Activated CD8-positive, alpha-beta memory T cell treated with anti-CD3 and anti-CD28 coated beads for 36 hours (primary cell): ENCODE measurements around the gene F3. TPM values are rescaled to one million over a fixed set of nuclear protein-coding genes. Genes with fewer than 3 reads are reported as not detected.

Experiments
- CTCF ChIA-PET: fragments of 350-600 bp; sonication (Branson Sonifier 250); formaldehyde crosslinking; loops from one replicate; lab custom pipeline; 2021; ENCODE audit warnings: antibody characterized with exemption; lab: Charles Lee
- POLR2A ChIA-PET: fragments of 350-600 bp; sonication (Branson Sonifier 250); formaldehyde crosslinking; loops from one replicate; lab custom pipeline; 2021; ENCODE audit warnings: antibody characterized with exemption; lab: Charles Lee
- total RNA-seq, 2 experiments: library from RNA; stranded (reverse); gene quantifications; one replicate each; pipeline ENCODE4 v1.2.3, GENCODE V29; 2021

Gene F3
- total RNA-seq, 2 experiments from 2014 or later = 0.30 TPM; not detected in 1

- CTCF ChIA-PET = interaction anchor here (1.0 kb wide), 1 partner anchor 68 kb away, joined by 3 read pairs; no protein-coding TSS in a partner anchor
- POLR2A ChIA-PET = no interaction called here
Observed at GRCh38 chr1:94554580-94554979, 13.0 kb upstream of the F3 start.

GRCh38 chr1:94553931-94554330, 12.4 kb upstream of the F3 start:
- POLR2A ChIA-PET = no interaction called here
- CTCF ChIA-PET = interaction anchor here (1.0 kb wide), 1 partner anchor 67 kb away, joined by 3 read pairs; no protein-coding TSS in a partner anchor

- ChIA-PET POLR2A (no interaction called here), CTCF (no interaction called here)
Observed at GRCh38 chr1:94553323-94553730, 11.8 kb upstream of the F3 start.

- CTCF ChIA-PET = no interaction called here
- POLR2A ChIA-PET = no interaction called here
Observed at GRCh38 chr1:94552071-94552586, 10.6 kb upstream of the F3 start.

GRCh38 chr1:94551449-94551848, 9.9 kb upstream of the F3 start:
- ChIA-PET POLR2A (no interaction called here), CTCF (no interaction called here)

- ChIA-PET POLR2A (no interaction called here), CTCF (no interaction called here)
Observed at GRCh38 chr1:94550800-94551241, 9.3 kb upstream of the F3 start.

GRCh38 chr1:94550396-94550795, 8.8 kb upstream of the F3 start:
- CTCF ChIA-PET = no interaction called here

GRCh38 chr1:94549706-94550105, 8.1 kb upstream of the F3 start:
- ChIA-PET POLR2A (no interaction called here), CTCF (interaction anchor here (0.5 kb wide), 1 partner anchor 1872 kb away, joined by 3 read pairs; no protein-coding TSS in a partner anchor)

More at GRCh38 chr1:94550396-94550795, 8.8 kb upstream of the F3 start:
- POLR2A ChIA-PET = no interaction called here

- ChIA-PET CTCF (no interaction called here), POLR2A (no interaction called here)
Observed at GRCh38 chr1:94544706-94545490, 3.3 kb upstream of the F3 start.

- CTCF ChIA-PET = no interaction called here
- POLR2A ChIA-PET = no interaction called here
Observed at GRCh38 chr1:94543893-94544635, 2.5 kb upstream of the F3 start.

- CTCF ChIA-PET = no interaction called here
- POLR2A ChIA-PET = no interaction called here
Observed at GRCh38 chr1:94543001-94543400, 1.4 kb upstream of the F3 start.

- ChIA-PET CTCF (interaction anchor here (0.9 kb wide), 1 partner anchor 263 kb away, joined by 3 read pairs; no protein-coding TSS in a partner anchor), POLR2A (no interaction called here)
Observed at GRCh38 chr1:94542088-94542870, 720 bp upstream of the F3 start.

- CTCF ChIA-PET = interaction anchor here (0.7 kb wide), 1 partner anchor 266 kb away, joined by 3 read pairs; no protein-coding TSS in a partner anchor
- POLR2A ChIA-PET = no interaction called here
Observed at GRCh38 chr1:94540440-94541245, 916 bp downstream of the F3 start.

- ChIA-PET CTCF (no interaction called here), POLR2A (no interaction called here)
Observed at GRCh38 chr1:94539496-94539895, 2.1 kb downstream of the F3 start.

- POLR2A ChIA-PET = no interaction called here
- CTCF ChIA-PET = no interaction called here
Observed at GRCh38 chr1:94538243-94538827, 3.2 kb downstream of the F3 start.

- POLR2A ChIA-PET = no interaction called here
- CTCF ChIA-PET = no interaction called here
Observed at GRCh38 chr1:94537254-94537653, 4.3 kb downstream of the F3 start.

GRCh38 chr1:94535879-94536278, 5.7 kb downstream of the F3 start:
- POLR2A ChIA-PET = no interaction called here
- CTCF ChIA-PET = no interaction called here

GRCh38 chr1:94535095-94535494, 6.5 kb downstream of the F3 start:
- ChIA-PET POLR2A (no interaction called here), CTCF (no interaction called here)
